NCI-H2029 (cell line): ENCODE data around the gene ZNF385D.
"Not testable (repeated sequence)": the region's sequence is repeated elsewhere in the genome, so short reads cannot be mapped to it uniquely, and the experiment has no call there.

Experiments used
- DNase-seq: peaks from one replicate; lab custom pipeline; 2025; lab: John Stamatoyannopoulos, UW

The ZNF385D gene

GRCh38 chr3:21441821-21442220 is 309.2 kb downstream of the ZNF385D start:
- no peak for DNase-seq

GRCh38 chr3:21436835-21437234 is 314.2 kb downstream of the ZNF385D start:
- DNase-seq, result no peak

- DNase-seq, result no peak
Measured at GRCh38 chr3:21435871-21436270, 315.1 kb downstream of the ZNF385D start.

GRCh38 chr3:21434310-21434709 is 316.7 kb downstream of the ZNF385D start:
- no peak for DNase-seq

GRCh38 chr3:21433751-21434150 is 317.3 kb downstream of the ZNF385D start:
- no peak for DNase-seq

- no peak for DNase-seq
Measured at GRCh38 chr3:21426920-21427319, 324.1 kb downstream of the ZNF385D start.

- DNase-seq, result no peak
Measured at GRCh38 chr3:21425715-21426114, 325.3 kb downstream of the ZNF385D start.

- DNase-seq, result no peak
Measured at GRCh38 chr3:21421096-21421495, 329.9 kb downstream of the ZNF385D start.

GRCh38 chr3:21417991-21418390 is 333.0 kb downstream of the ZNF385D start:
- DNase-seq, result no peak

- no peak for DNase-seq
Measured at GRCh38 chr3:21414506-21414905, 336.5 kb downstream of the ZNF385D start.

GRCh38 chr3:21411058-21411457 is 340.0 kb downstream of the ZNF385D start:
- no peak for DNase-seq

GRCh38 chr3:21409401-21409800 is 341.6 kb downstream of the ZNF385D start:
- DNase-seq, result no peak

- DNase-seq, result no peak
Measured at GRCh38 chr3:21407743-21408142, 343.3 kb downstream of the ZNF385D start.

- DNase-seq, result no peak
Measured at GRCh38 chr3:21405671-21406667, 345.0 kb downstream of the ZNF385D start.

GRCh38 chr3:21398461-21398860 is 352.5 kb downstream of the ZNF385D start:
- DNase-seq, result no peak

GRCh38 chr3:21393683-21394311 is 357.2 kb downstream of the ZNF385D start:
- DNase-seq, result no peak

- no peak for DNase-seq
Measured at GRCh38 chr3:21392526-21392925, 358.5 kb downstream of the ZNF385D start.

- no peak for DNase-seq
Measured at GRCh38 chr3:21390856-21391255, 360.2 kb downstream of the ZNF385D start.

- DNase-seq, result peak; percentile 40
Measured at GRCh38 chr3:21390136-21390535, 360.9 kb downstream of the ZNF385D start.

- not testable (repeated sequence) for DNase-seq
Measured at GRCh38 chr3:21387142-21387826, 363.7 kb downstream of the ZNF385D start.

GRCh38 chr3:21378036-21378435 is 373.0 kb downstream of the ZNF385D start:
- not testable (repeated sequence) for DNase-seq

- DNase-seq, result no peak
Measured at GRCh38 chr3:21377071-21377769, 373.8 kb downstream of the ZNF385D start.
